ENCODE data around the gene KMT2D.

Gene KMT2D

GRCh38 chr12:49052451-49053208 lies 8.0 kb downstream of the KMT2D start:
- DNase-seq (ENCODE audit: low read depth in 3 of 3), result no peak

GRCh38 chr12:49051777-49052438 lies 8.7 kb downstream of the KMT2D start:
- DNase-seq (ENCODE audit: low read depth in 3 of 3), result no peak

GRCh38 chr12:49051373-49051764 lies 9.2 kb downstream of the KMT2D start:
- no peak for DNase-seq (ENCODE audit: low read depth in 3 of 3)

- DNase-seq (ENCODE audit: low read depth in 3 of 3), result no peak
These were observed 9.9 kb downstream of the KMT2D start for GRCh38 chr12:49050507-49051372.

- no peak for DNase-seq (ENCODE audit: low read depth in 3 of 3)
These were observed 10.9 kb downstream of the KMT2D start for GRCh38 chr12:49049566-49050224.

- no peak for DNase-seq (ENCODE audit: low read depth in 3 of 3)
These were observed 11.6 kb downstream of the KMT2D start for GRCh38 chr12:49048953-49049352.

GRCh38 chr12:49046129-49046895 lies 14.3 kb downstream of the KMT2D start:
- DNase-seq (ENCODE audit: low read depth in 3 of 3), result no peak

- no peak for DNase-seq (ENCODE audit: low read depth in 3 of 3)
These were observed 15.9 kb downstream of the KMT2D start for GRCh38 chr12:49044660-49045059.

GRCh38 chr12:49043856-49044258 lies 16.7 kb downstream of the KMT2D start:
- peak; percentile 53 to 65 (median 63) for DNase-seq (ENCODE audit: low read depth in 3 of 3)

- no peak for DNase-seq (ENCODE audit: low read depth in 3 of 3)
These were observed 17.4 kb downstream of the KMT2D start for GRCh38 chr12:49043241-49043640.

GRCh38 chr12:49041881-49042484 lies 18.6 kb downstream of the KMT2D start:
- DNase-seq (ENCODE audit: low read depth in 3 of 3), result no peak

- no peak for DNase-seq (ENCODE audit: low read depth in 3 of 3)
These were observed 19.3 kb downstream of the KMT2D start for GRCh38 chr12:49041036-49041880.

- no peak for DNase-seq (ENCODE audit: low read depth in 3 of 3)
These were observed 20.2 kb downstream of the KMT2D start for GRCh38 chr12:49040364-49040855.

- no peak for DNase-seq (ENCODE audit: low read depth in 3 of 3)
These were observed 20.9 kb downstream of the KMT2D start for GRCh38 chr12:49039421-49040363.

- no peak for DNase-seq (ENCODE audit: low read depth in 3 of 3)
These were observed 22.2 kb downstream of the KMT2D start for GRCh38 chr12:49038291-49038955.

- DNase-seq (ENCODE audit: low read depth in 3 of 3), result no peak
These were observed 22.7 kb downstream of the KMT2D start for GRCh38 chr12:49037947-49038237.

- DNase-seq (ENCODE audit: low read depth in 3 of 3), result no peak
These were observed 23.3 kb downstream of the KMT2D start for GRCh38 chr12:49037111-49037946.
